Measurements from ENCODE around the gene ILKAP. TPM values are rescaled to one million over a fixed set of nuclear protein-coding genes. Genes with fewer than 3 reads are reported as not detected.

Gene ILKAP
- total RNA-seq, 1 experiment from 2014 or later: 20.2 TPM

DNA sequence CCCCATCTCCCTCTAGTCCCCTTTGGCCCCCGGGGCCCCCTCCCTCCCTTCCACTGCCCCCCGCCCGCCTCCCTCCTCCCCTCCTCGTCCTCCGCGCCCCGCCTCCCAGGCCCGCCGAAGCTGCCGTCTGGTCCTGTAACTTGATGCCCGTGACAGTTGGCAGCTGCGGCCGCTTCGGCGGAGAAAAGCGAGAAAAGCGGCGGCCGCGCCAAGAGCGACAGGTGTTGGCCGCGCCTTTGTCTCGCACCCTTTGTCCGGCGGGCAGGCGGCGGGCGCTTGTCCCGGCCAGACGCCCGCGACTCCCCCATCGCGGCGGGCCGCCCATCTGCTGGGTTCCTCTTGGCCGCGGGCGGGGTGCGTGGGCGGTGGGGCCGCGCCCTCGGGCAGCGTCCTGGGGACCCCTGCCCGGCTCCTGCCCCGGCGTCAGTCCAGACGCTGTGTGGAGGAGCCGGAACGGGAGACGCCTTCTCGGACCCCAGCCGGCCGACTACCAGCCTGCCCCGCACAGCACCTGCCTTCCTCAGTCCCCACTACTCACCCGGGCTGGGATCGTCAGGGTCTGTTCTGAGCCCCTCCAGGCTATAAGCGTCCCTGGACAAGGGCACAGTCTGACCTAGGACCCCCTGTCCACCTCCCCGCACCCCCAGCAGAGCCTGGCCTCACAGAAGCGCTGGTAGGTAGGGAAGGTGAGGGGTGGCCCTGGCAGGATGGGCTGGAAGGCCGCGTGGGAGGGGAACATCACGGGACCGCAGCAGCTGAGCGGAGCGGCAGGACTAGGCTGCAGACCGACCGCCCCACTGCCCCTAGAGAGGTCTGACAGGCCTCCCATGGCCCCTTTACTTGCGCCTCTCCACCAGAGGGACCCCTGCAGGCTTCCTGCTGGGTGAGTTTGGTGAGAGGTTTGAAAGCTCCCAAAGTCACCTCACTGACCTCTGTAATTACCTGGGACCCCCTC is 37.5 kb upstream of the ILKAP start:
- Histone ChIP-seq H3K9me3 (replicated peaks) (peaks cover 3% of the 10 kb centered on the region; the same call in 1 of the 2 replicates), H3K4me1 (replicated peaks) (peaks cover 15% of the 10 kb centered on the region), H3K27me3 (replicated peaks) (peaks cover 11% of the 10 kb centered on the region), H3K4me3 (no peak overlapping the region), H3K27ac (no peak overlapping the region), H3K36me3 (peaks cover 15% of the 10 kb centered on the region)
- no peak for DNase-seq (ENCODE audit: low read depth in 1 of 2, low spot score in 2 of 2)

- peak within 1 kb of the TSS; percentile 86 for H3K4me3 ChIP-seq
- peak; percentile 82 to 90 for DNase-seq (ENCODE audit: low read depth in 1 of 2, low spot score in 2 of 2)
These were observed 36.6 kb upstream of the ILKAP start, which contains the start of gene HES6 for GRCh38 chr2:238239863-238240756. Gene HES6, minus strand, starts transcription at chr2:238240038. Its CDS starts 133 bp downstream, at chr2:238239905.

GRCh38 chr2:238239543-238239862 is 36.0 kb upstream of the ILKAP start:
- Histone ChIP-seq H3K4me3 (peak overlapping the region; percentile 86), H3K27ac (no peak overlapping the region)
- DNase-seq (ENCODE audit: low read depth in 1 of 2, low spot score in 2 of 2): no peak

More at GRCh38 chr2:238239863-238240756, 36.6 kb upstream of the ILKAP start, which contains the start of gene HES6:
- H3K27me3 ChIP-seq (replicated peaks): peaks cover 11% of the 10 kb centered on the region
- H3K9me3 ChIP-seq (replicated peaks): peaks cover 3% of the 10 kb centered on the region; the same call in 1 of the 2 replicates
- H3K27ac ChIP-seq: no peak within 1 kb of the TSS
- H3K4me1 ChIP-seq (replicated peaks): peaks cover 15% of the 10 kb centered on the region
- H3K36me3 ChIP-seq: peaks cover 8% of the 10 kb centered on the region

GRCh38 chr2:238238766-238239542 is 35.5 kb upstream of the ILKAP start:
- Histone ChIP-seq H3K27ac (no peak overlapping the region), H3K9me3 (replicated peaks) (peaks cover 3% of the 10 kb centered on the region; the same call in 1 of the 2 replicates), H3K4me1 (replicated peaks) (peaks cover 18% of the 10 kb centered on the region), H3K4me3 (peak overlapping the region; percentile 86), H3K27me3 (replicated peaks) (peaks cover 11% of the 10 kb centered on the region), H3K36me3 (no peaks in the 10 kb centered on the region)
- DNase-seq (ENCODE audit: low read depth in 1 of 2, low spot score in 2 of 2): no peak

More at GRCh38 chr2:238239543-238239862, 36.0 kb upstream of the ILKAP start:
- Histone ChIP-seq H3K27me3 (replicated peaks) (peaks cover 11% of the 10 kb centered on the region), H3K4me1 (replicated peaks) (peaks cover 16% of the 10 kb centered on the region), H3K36me3 (peaks cover 5% of the 10 kb centered on the region), H3K9me3 (replicated peaks) (peaks cover 3% of the 10 kb centered on the region; the same call in 1 of the 2 replicates)

DNA sequence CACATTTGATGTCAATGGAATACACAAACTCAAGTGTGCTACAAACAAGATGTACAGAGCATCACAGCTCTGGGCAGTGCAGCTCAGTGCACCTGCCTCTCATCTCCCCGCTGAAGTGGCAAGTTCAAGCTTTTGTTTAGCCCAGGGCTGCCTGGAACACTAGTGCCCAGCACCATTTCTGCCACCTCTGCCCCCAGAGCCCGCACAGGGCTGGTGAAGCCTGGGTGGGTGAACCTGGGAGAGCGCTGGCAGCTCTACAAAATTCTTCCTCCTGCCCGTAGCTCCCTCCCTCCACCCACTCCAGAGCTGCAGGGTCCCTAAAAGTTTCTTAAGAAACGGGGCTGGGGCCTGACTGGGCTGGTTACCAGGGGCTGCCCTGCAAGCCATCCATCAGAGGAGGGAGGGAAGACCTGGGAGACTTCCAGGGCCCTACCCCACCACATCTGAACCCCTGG is 34.8 kb upstream of the ILKAP start:
- H3K9me3 ChIP-seq (replicated peaks): peaks cover 3% of the 10 kb centered on the region; the same call in 1 of the 2 replicates
- peaks cover 18% of the 10 kb centered on the region for H3K4me1 ChIP-seq (replicated peaks)
- no peaks in the 10 kb centered on the region for H3K36me3 ChIP-seq
- no peak for DNase-seq (ENCODE audit: low read depth in 1 of 2, low spot score in 2 of 2)
- H3K4me3 ChIP-seq: no peak overlapping the region
- H3K27me3 ChIP-seq (replicated peaks): peaks cover 11% of the 10 kb centered on the region
- no peak overlapping the region for H3K27ac ChIP-seq

GRCh38 chr2:238237431-238238135 is 34.1 kb upstream of the ILKAP start:
- Histone ChIP-seq H3K27me3 (replicated peaks) (peaks cover 11% of the 10 kb centered on the region), H3K27ac (no peak overlapping the region), H3K4me1 (replicated peaks) (peaks cover 18% of the 10 kb centered on the region), H3K9me3 (replicated peaks) (peaks cover 3% of the 10 kb centered on the region; the same call in 1 of the 2 replicates), H3K4me3 (no peak overlapping the region), H3K36me3 (no peaks in the 10 kb centered on the region)
- DNase-seq (ENCODE audit: low read depth in 1 of 2, low spot score in 2 of 2): no peak

- Histone ChIP-seq H3K27me3 (replicated peaks) (peaks cover 11% of the 10 kb centered on the region), H3K36me3 (no peaks in the 10 kb centered on the region), H3K4me1 (replicated peaks) (peaks cover 18% of the 10 kb centered on the region), H3K4me3 (no peak overlapping the region), H3K9me3 (replicated peaks) (peaks cover 3% of the 10 kb centered on the region; the same call in 1 of the 2 replicates), H3K27ac (no peak overlapping the region)
- DNase-seq (ENCODE audit: low read depth in 1 of 2, low spot score in 2 of 2): no peak
These were observed 33.1 kb upstream of the ILKAP start for GRCh38 chr2:238236571-238236970.

DNA sequence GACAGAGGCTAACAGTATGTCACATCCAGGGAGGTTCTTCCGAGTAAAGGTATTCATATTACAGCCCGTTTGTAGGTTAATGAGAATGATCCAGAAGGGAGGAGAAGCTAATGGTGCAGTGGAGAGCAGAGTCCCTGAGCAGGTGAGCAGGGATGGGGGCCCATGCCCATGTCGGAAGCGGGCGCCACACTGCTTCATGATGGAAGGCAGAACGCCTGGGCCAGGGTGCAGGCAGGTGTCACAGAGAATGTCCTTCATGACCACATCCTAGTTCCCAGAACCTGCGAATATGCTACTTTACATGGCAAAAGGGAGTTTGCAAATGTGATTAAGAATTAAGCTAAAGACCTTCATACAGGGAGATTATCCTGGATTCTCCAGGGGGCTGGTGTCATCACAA is 32.4 kb upstream of the ILKAP start:
- no peak for DNase-seq (ENCODE audit: low read depth in 1 of 2, low spot score in 2 of 2)
- Histone ChIP-seq H3K27ac (no peak overlapping the region), H3K4me1 (replicated peaks) (peaks cover 15% of the 10 kb centered on the region), H3K9me3 (replicated peaks) (peaks cover 3% of the 10 kb centered on the region; the same call in 1 of the 2 replicates), H3K27me3 (replicated peaks) (peaks cover 8% of the 10 kb centered on the region), H3K36me3 (0 out of 2 replicates have a peak, but pooled peaks cover 2% of the 10 kb centered on the region), H3K4me3 (no peak overlapping the region)

GRCh38 chr2:238235331-238235732 is 31.8 kb upstream of the ILKAP start:
- H3K27me3 ChIP-seq (replicated peaks): peaks cover 10% of the 10 kb centered on the region
- 0 out of 2 replicates have a peak, but pooled peaks cover 2% of the 10 kb centered on the region for H3K36me3 ChIP-seq
- no peak overlapping the region for H3K27ac ChIP-seq
- no peak for DNase-seq (ENCODE audit: low read depth in 1 of 2, low spot score in 2 of 2)
- H3K4me3 ChIP-seq: no peak overlapping the region
- H3K4me1 ChIP-seq (replicated peaks): peaks cover 12% of the 10 kb centered on the region
- H3K9me3 ChIP-seq (replicated peaks): peaks cover 3% of the 10 kb centered on the region; the same call in 1 of the 2 replicates

DNA sequence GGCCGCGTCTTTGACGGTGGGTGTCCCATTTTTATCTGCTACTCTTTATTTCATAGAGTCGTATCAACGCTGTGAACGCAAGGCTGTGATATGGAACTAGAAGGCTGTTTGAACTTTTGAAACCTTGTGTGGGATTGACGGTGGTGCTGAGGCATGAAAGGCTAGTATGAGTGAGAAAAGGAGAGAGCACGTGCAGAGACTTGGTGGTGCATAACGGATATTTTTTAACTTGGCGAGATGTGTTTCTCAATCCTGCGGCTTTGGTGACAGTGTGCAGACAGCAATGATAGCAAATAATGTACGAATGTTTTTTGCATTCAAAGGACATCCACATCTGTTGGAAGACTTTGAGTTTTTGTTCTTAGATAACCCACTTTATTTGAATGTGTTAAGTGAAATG is 30.1 kb upstream of the ILKAP start:
- Histone ChIP-seq H3K27ac (no peak overlapping the region), H3K4me3 (no peak overlapping the region), H3K4me1 (replicated peaks) (peaks cover 3% of the 10 kb centered on the region; the same call in 1 of the 2 replicates), H3K9me3 (replicated peaks) (no peaks in the 10 kb centered on the region; the same call in 1 of the 2 replicates), H3K36me3 (0 out of 2 replicates have a peak, but pooled peaks cover 2% of the 10 kb centered on the region), H3K27me3 (replicated peaks) (peaks cover 4% of the 10 kb centered on the region; the same call in 1 of the 2 replicates)
- no peak for DNase-seq (ENCODE audit: low read depth in 1 of 2, low spot score in 2 of 2)

DNA sequence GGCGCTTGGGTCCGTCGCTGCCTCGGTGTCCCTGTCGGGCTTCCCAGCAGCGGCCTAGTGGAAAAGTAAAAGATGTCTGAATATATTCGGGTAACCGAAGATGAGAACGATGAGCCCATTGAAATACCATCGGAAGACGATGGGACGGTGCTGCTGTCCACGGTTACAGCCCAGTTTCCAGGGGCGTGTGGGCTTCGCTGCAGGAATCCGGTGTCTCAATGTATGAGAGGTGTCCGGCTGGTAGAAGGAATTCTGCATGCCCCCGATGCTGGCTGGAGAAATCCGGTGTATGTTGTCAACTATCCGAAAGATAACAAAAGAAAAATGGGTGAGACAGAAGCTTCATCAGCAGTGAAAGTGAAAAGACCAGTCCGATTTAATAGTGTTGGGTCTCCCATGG is 28.3 kb upstream of the ILKAP start:
- Histone ChIP-seq H3K4me3 (no peak overlapping the region), H3K9me3 (replicated peaks) (no peaks in the 10 kb centered on the region; the same call in 1 of the 2 replicates), H3K36me3 (0 out of 2 replicates have a peak, but pooled peaks cover 2% of the 10 kb centered on the region), H3K27me3 (replicated peaks) (peaks cover 4% of the 10 kb centered on the region), H3K4me1 (replicated peaks) (peaks cover 3% of the 10 kb centered on the region; the same call in 1 of the 2 replicates), H3K27ac (no peak overlapping the region)
- no peak for DNase-seq (ENCODE audit: low read depth in 1 of 2, low spot score in 2 of 2)

- Histone ChIP-seq H3K4me3 (no peak overlapping the region), H3K9me3 (replicated peaks) (no peaks in the 10 kb centered on the region; the same call in 1 of the 2 replicates), H3K27me3 (replicated peaks) (peaks cover 4% of the 10 kb centered on the region), H3K4me1 (replicated peaks) (peaks cover 3% of the 10 kb centered on the region; the same call in 1 of the 2 replicates), H3K27ac (no peak overlapping the region), H3K36me3 (0 out of 2 replicates have a peak, but pooled peaks cover 2% of the 10 kb centered on the region)
- no peak for DNase-seq (ENCODE audit: low read depth in 1 of 2, low spot score in 2 of 2)
These were observed 27.8 kb upstream of the ILKAP start for GRCh38 chr2:238231251-238231793.
